PC-3 (cell line): Measurements from ENCODE around the gene DGAT2. TPM values are rescaled to one million over a fixed set of nuclear protein-coding genes. Genes with fewer than 3 reads are reported as not detected.

Experiments used
- ATAC-seq: fragments of 200-7000 bp; cut with Tn5 transposase; 2 replicates; pipeline ENCODE4 v1.9.1; 2020; ENCODE audit warnings: mild to moderate bottlenecking, moderate library complexity
- BruUV-seq: library from RNA; stranded (reverse); fragments of 400-500 nt; replicated peaks from 2 replicates; lab custom pipeline; 2021; lab: Mats Ljungman, UMichigan
- CTCF ChIA-PET: fragments of 300-600 bp; sonication (Branson Sonifier 250); formaldehyde crosslinking; loops from one replicate; lab custom pipeline; 2022; ENCODE audit warnings: antibody characterized with exemption; lab: Charles Lee
- POLR2A ChIA-PET: fragments of 300-600 bp; sonication (Branson Sonifier 250); formaldehyde crosslinking; loops from one replicate; lab custom pipeline; 2022; ENCODE audit warnings: antibody characterized with exemption; ENCODE audit not compliant: unreplicated experiment; lab: Charles Lee
- DNase-seq: peaks from one replicate; pipeline ENCODE4 v3.0.0-alpha.2; 2015
- H2AFZ ChIP-seq: fragments of 300-600 bp; sonication (generic); 2 replicates; pipeline ENCODE4 v1.6.0; 2016; ENCODE audit warnings: antibody characterized with exemption, low read length
- H3F3A ChIP-seq: fragments of 300-600 bp; sonication (generic); one replicate; pipeline ENCODE4 v1.6.0; 2017; ENCODE audit warnings: antibody characterized with exemption, low read length, control low read depth, mild to moderate bottlenecking; ENCODE audit not compliant: unreplicated experiment
- H3K27ac ChIP-seq: fragments of 300-600 bp; sonication (generic); 2 replicates; pipeline ENCODE4 v1.5.1; 2016; ENCODE audit warnings: mild to moderate bottlenecking, low read length
- H3K27me3 ChIP-seq: fragments of 300-600 bp; sonication (generic); 2 replicates; pipeline ENCODE4 v1.6.1; 2016; ENCODE audit warnings: low read length, mixed read lengths
- H3K36me3 ChIP-seq: fragments of 300-600 bp; sonication (generic); 2 replicates; pipeline ENCODE4 v1.6.1; 2016; ENCODE audit warnings: low read depth, mixed run types, low read length, mixed read lengths
- H3K4me1 ChIP-seq: fragments of 300-600 bp; sonication (generic); 2 replicates; pipeline ENCODE4 v1.5.1; 2016; ENCODE audit warnings: low read length; ENCODE audit not compliant: insufficient read depth
- H3K4me2 ChIP-seq: fragments of 300-600 bp; sonication (generic); 2 replicates; pipeline ENCODE4 v1.6.0; 2016; ENCODE audit warnings: low read length
- H3K4me3 ChIP-seq: fragments of 300-600 bp; sonication (generic); 2 replicates; pipeline ENCODE4 v1.5.1; 2016; ENCODE audit warnings: mild to moderate bottlenecking, low read length, mixed read lengths
- H3K79me2 ChIP-seq: fragments of 300-600 bp; sonication (generic); 2 replicates; pipeline ENCODE4 v1.6.1; 2017; ENCODE audit warnings: low read length, mixed read lengths
- H3K9ac ChIP-seq: fragments of 300-600 bp; sonication (generic); 2 replicates; pipeline ENCODE4 v1.6.0; 2016; ENCODE audit warnings: mild to moderate bottlenecking, low read length
- H3K9me2 ChIP-seq: fragments of 300-600 bp; sonication (generic); replicated peaks from 2 replicates; pipeline ENCODE4 v1.6.1; 2016; ENCODE audit warnings: mixed run types, low read length, mixed read lengths
- H3K9me3 ChIP-seq: fragments of 300-600 bp; sonication (generic); 2 replicates; pipeline ENCODE4 v1.6.1; 2016; ENCODE audit warnings: low read length, mixed read lengths
- H4K20me1 ChIP-seq: fragments of 300-600 bp; sonication (generic); 2 replicates; pipeline ENCODE4 v1.6.1; 2016; ENCODE audit warnings: low read length, mixed read lengths
- CTCF ChIP-seq: fragments of 300-600 bp; sonication (generic); conservative IDR thresholded peaks from 2 replicates; pipeline ENCODE4 v1.5.1; 2017; ENCODE audit warnings: antibody characterized with exemption, low read depth, mild to moderate bottlenecking, low read length
- EZH2 ChIP-seq: fragments of 300-600 bp; sonication (generic); IDR thresholded peaks from one replicate; pipeline ENCODE4 v1.6.1; 2017; ENCODE audit warnings: antibody characterized with exemption, mild to moderate bottlenecking, low read length; ENCODE audit not compliant: unreplicated experiment
- EZH2phosphoT487 ChIP-seq: fragments of 300-600 bp; sonication (generic); IDR thresholded peaks from 2 replicates; pipeline ENCODE4 v1.6.1; 2018; ENCODE audit warnings: mild to moderate bottlenecking, antibody characterized with exemption, low read length, borderline replicate concordance
- intact Hi-C: fragments of 100-400 bp; cut with micrococcal nuclease; formaldehyde crosslinking; loops from 2 replicates; pipeline ENCODE4 v1.9.0; 2023
- total RNA-seq: library from RNA; depleted of rRNA; stranded (reverse); fragments of >200 nt; gene quantifications from 2 replicates; pipeline ENCODE4 v1.2.3, GENCODE V29; 2014

DGAT2 gene
- total RNA-seq, 1 experiment from 2014 or later = 14.3 TPM

GRCh38 chr11:75841739-75842138, 73.2 kb downstream of the DGAT2 start:
- TF ChIP-seq EZH2 (no peak), CTCF (no peak), EZH2phosphoT487 (no peak)
- no peak overlapping the region for H3K9ac ChIP-seq
- no peak overlapping the region for H3K4me2 ChIP-seq
- DNase-seq = no peak
- no peaks in the 10 kb centered on the region for H4K20me1 ChIP-seq
- no peaks in the 10 kb centered on the region for H3K9me2 ChIP-seq
- H3K4me1 ChIP-seq = peaks cover 21% of the 10 kb centered on the region
- no peaks in the 10 kb centered on the region for H3K36me3 ChIP-seq
- H3K27me3 ChIP-seq = no peaks in the 10 kb centered on the region
- CTCF ChIA-PET = no interaction called here
- intact Hi-C loops = no loop called here
- no TSS peak for BruUV-seq
- H3K79me2 ChIP-seq = peaks cover 9% of the 10 kb centered on the region
- no peaks in the 10 kb centered on the region for H3F3A ChIP-seq
- H3K9me3 ChIP-seq = no peaks in the 10 kb centered on the region
- no peak overlapping the region for H3K27ac ChIP-seq
- POLR2A ChIA-PET = no interaction called here
- no peak overlapping the region for H3K4me3 ChIP-seq
- no peak overlapping the region for H2AFZ ChIP-seq
- no peak for ATAC-seq

GRCh38 chr11:75845324-75845723, 76.7 kb downstream of the DGAT2 start:
- Histone ChIP-seq H3K27ac (no peak overlapping the region), H3K9ac (no peak overlapping the region), H3K4me1 (peaks cover 17% of the 10 kb centered on the region), H3K9me3 (no peaks in the 10 kb centered on the region), H2AFZ (no peak overlapping the region), H3K9me2 (no peaks in the 10 kb centered on the region), H3F3A (no peaks in the 10 kb centered on the region), H3K4me3 (no peak overlapping the region), H3K79me2 (peaks cover 6% of the 10 kb centered on the region), H3K27me3 (no peaks in the 10 kb centered on the region), H3K36me3 (no peaks in the 10 kb centered on the region), H3K4me2 (no peak overlapping the region), H4K20me1 (no peaks in the 10 kb centered on the region)
- ChIA-PET CTCF (no interaction called here), POLR2A (no interaction called here)
- intact Hi-C loops = no loop called here
- BruUV-seq = no TSS peak
- TF ChIP-seq EZH2 (no peak), CTCF (no peak), EZH2phosphoT487 (no peak)
- no peak for DNase-seq
- ATAC-seq = no peak

- H3K36me3 ChIP-seq = no peaks in the 10 kb centered on the region
- ATAC-seq = no peak
- BruUV-seq = no TSS peak
- DNase-seq = no peak
- no peak overlapping the region for H3K4me3 ChIP-seq
- no peak overlapping the region for H3K4me2 ChIP-seq
- no peaks in the 10 kb centered on the region for H3K9me2 ChIP-seq
- ChIA-PET CTCF (no interaction called here), POLR2A (no interaction called here)
- H4K20me1 ChIP-seq = no peaks in the 10 kb centered on the region
- no peaks in the 10 kb centered on the region for H3K4me1 ChIP-seq
- intact Hi-C loops = no loop called here
- H3K9me3 ChIP-seq = no peaks in the 10 kb centered on the region
- H2AFZ ChIP-seq = no peak overlapping the region
- no peak overlapping the region for H3K27ac ChIP-seq
- H3F3A ChIP-seq = no peaks in the 10 kb centered on the region
- no peak overlapping the region for H3K9ac ChIP-seq
- H3K79me2 ChIP-seq = 0 out of 2 replicates have a peak, but pooled peaks cover 3% of the 10 kb centered on the region
- TF ChIP-seq CTCF (no peak), EZH2phosphoT487 (no peak), EZH2 (no peak)
- no peaks in the 10 kb centered on the region for H3K27me3 ChIP-seq
Observed at GRCh38 chr11:75849894-75850293, 81.3 kb downstream of the DGAT2 start.
